ENCODE results near the gene RMND5A. TPM values are rescaled to one million over a fixed set of nuclear protein-coding genes. Genes with fewer than 3 reads are reported as not detected.
"Not testable (repeated sequence)": the region's sequence is repeated elsewhere in the genome, so short reads cannot be mapped to it uniquely, and the experiment has no call there.

The RMND5A gene
- total RNA-seq, 2 experiments from 2014 or later = 56.5 to 57.3 TPM

DNA sequence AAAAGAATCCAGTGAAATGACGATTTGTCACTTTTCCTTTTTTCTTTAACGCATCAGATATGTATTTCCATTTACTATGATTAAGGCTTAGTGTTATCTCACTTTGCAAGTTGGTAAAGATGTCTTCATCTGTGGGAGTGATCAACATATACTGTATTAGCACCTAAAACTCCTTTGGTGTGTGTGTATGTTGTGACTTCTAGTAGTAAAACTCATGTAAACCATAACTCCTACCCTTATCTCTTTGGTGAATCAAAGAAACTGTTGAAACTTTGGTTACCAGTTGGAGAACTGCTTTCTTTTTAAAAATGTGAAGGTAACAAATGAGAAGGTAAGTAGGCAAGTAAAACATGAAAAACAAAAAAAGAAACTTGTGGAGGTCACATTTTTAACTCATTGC lies 5.6 kb downstream of the RMND5A start:
- intact Hi-C loops (cut with micrococcal nuclease); H3K4me3 Mint-ChIP-seq; POLR2A ChIA-PET; H3K27me3 Mint-ChIP-seq; H3K4me1 Mint-ChIP-seq (ENCODE audit: low read depth); H3K9me3 Mint-ChIP-seq; ATAC-seq; CTCF ChIA-PET; H3K27ac Mint-ChIP-seq; DNase-seq; H3K36me3 Mint-ChIP-seq (ENCODE audit: low read depth): not testable (repeated sequence)

DNA sequence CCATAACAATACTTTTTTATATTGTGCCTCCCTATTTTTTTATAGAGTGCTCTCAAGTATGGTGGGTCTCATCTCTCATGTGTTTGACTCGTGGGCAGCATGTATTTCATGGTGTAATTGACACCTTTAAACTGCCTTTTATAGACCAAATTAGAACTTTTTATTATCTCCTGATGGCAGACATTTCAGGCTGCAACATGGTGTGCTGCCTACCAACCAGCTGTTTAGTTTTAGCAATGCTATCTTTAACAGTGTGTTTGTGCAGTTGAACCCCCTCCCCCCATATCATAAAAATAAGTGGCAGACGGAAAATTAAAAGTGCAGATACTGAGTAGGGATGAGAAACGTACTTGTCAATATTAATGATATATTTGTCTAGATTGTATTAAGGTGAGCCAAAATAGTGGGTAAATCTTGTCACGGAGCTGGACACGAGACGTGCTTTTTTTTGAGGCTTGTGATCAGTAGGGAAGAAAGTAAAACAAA lies 12.0 kb downstream of the RMND5A start:
- POLR2A ChIA-PET; H3K4me3 Mint-ChIP-seq; H3K9me3 Mint-ChIP-seq; CTCF ChIA-PET; H3K36me3 Mint-ChIP-seq (ENCODE audit: low read depth); H3K27me3 Mint-ChIP-seq; intact Hi-C loops (cut with micrococcal nuclease); DNase-seq; ATAC-seq; H3K4me1 Mint-ChIP-seq (ENCODE audit: low read depth); H3K27ac Mint-ChIP-seq: not testable (repeated sequence)

DNA sequence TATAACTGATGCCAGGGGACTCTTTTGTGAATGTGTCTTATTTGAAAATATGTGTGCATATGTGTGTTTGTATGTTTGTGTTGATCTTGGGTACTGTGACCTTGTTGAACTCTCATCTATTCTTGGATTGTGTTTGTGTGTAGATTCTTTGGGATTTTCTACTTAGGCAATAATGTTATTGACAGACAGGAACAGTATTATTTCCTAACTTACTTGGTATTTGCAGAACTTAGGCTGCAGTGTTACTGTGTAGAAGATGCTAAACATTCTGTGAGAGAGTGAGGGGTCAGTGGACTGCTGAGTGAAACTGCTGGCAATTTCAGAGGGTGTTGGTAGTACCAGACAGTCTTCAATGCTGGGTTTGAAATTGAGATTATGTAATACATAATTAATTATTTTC lies 12.7 kb downstream of the RMND5A start:
- intact Hi-C loops (cut with micrococcal nuclease); H3K9me3 Mint-ChIP-seq; H3K4me3 Mint-ChIP-seq; CTCF ChIA-PET; H3K27ac Mint-ChIP-seq; H3K36me3 Mint-ChIP-seq (ENCODE audit: low read depth); H3K4me1 Mint-ChIP-seq (ENCODE audit: low read depth); ATAC-seq; DNase-seq; POLR2A ChIA-PET; H3K27me3 Mint-ChIP-seq: not testable (repeated sequence)

DNA sequence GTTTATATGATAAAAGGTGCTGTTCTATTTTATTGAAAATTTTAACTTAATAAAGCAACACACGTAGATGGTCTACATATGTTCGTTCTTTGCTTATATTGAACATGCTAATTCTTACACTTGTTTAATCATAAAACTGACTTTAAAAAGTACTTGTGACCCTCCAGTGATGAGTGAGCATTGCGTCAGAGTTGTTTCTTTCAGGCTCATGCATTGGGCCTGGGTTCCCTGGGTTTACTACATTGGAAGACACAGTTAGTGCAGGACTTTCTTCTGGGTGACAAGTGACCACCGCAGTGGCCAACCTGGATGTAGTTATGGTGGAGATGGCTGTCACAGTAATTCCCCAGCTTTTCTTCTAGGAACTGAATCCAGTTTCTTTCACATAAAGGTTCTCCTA lies 13.4 kb downstream of the RMND5A start:
- CTCF ChIA-PET; H3K27me3 Mint-ChIP-seq; ATAC-seq; H3K27ac Mint-ChIP-seq; H3K36me3 Mint-ChIP-seq (ENCODE audit: low read depth); H3K4me1 Mint-ChIP-seq (ENCODE audit: low read depth); H3K9me3 Mint-ChIP-seq; DNase-seq; H3K4me3 Mint-ChIP-seq; intact Hi-C loops (cut with micrococcal nuclease); POLR2A ChIA-PET: not testable (repeated sequence)

DNA sequence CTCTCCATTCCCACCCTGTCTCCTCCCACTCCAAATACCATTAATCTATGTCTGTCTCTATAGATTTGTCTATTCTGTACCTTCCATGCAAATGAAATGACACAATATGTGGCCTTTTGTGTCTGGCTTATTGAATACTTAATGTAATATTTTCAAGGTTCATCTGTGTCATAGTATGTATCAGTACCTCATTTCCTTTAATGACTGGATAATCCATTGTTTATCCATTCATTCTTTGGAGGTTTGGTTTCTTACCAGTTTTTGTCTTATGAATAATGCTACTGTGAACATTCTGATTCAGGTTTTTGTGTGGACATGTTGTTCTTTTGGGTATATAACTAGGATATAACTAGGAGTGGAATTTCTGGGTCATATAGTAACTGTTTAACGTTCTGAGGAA lies 14.8 kb downstream of the RMND5A start:
- ATAC-seq = peak; percentile 24
- H3K27ac Mint-ChIP-seq; H3K4me1 Mint-ChIP-seq (ENCODE audit: low read depth); H3K36me3 Mint-ChIP-seq (ENCODE audit: low read depth); POLR2A ChIA-PET; intact Hi-C loops (cut with micrococcal nuclease); DNase-seq; H3K4me3 Mint-ChIP-seq; H3K9me3 Mint-ChIP-seq; H3K27me3 Mint-ChIP-seq; CTCF ChIA-PET: not testable (repeated sequence)

DNA sequence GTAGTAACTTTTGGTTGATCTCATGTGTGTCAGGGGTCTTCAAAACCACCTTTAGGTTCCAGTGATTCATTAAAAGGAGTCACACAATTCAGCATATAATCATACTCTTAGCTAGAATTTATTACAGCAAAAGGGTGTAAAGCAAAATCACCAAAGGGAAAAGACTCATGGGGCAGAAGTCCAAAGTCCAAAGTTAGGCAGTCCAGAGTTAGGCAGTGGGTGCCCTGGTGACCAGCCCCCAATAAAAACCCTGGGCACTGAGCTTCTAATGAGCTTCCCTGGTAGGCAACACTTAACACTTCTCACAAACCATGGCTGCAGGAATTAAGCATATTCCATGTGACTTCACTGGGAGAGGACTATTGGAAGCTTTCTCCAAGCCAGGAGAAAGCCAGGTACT lies 19.4 kb downstream of the RMND5A start:
- H3K27ac Mint-ChIP-seq; H3K9me3 Mint-ChIP-seq; intact Hi-C loops (cut with micrococcal nuclease); H3K4me1 Mint-ChIP-seq (ENCODE audit: low read depth); CTCF ChIA-PET; POLR2A ChIA-PET; ATAC-seq; H3K27me3 Mint-ChIP-seq; DNase-seq; H3K4me3 Mint-ChIP-seq: not testable (repeated sequence)
- peaks cover 12% of the 10 kb centered on the region for H3K36me3 Mint-ChIP-seq (ENCODE audit: low read depth)

DNA sequence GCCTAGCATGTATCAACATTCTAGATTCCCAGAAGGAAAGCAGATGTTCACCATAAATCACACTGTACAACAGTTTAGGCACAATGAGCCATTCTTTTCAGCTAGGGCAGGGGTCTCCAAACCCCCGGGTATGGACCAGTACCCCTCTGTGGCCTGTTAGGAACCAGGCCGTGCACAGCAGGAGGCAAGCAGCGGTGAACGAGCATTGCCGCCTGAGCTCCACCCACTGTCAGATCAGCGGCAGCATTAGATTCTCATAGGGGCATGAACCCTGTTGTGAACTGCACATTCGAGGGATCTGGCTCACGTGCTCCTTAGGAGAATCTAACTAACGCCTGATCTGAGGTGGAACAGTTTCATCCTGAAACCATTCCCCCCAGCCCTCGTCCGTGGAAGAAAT lies 19.8 kb downstream of the RMND5A start:
- ATAC-seq; intact Hi-C loops (cut with micrococcal nuclease); H3K27ac Mint-ChIP-seq; POLR2A ChIA-PET; CTCF ChIA-PET; H3K27me3 Mint-ChIP-seq; H3K4me3 Mint-ChIP-seq; H3K9me3 Mint-ChIP-seq; DNase-seq: not testable (repeated sequence)
- H3K36me3 Mint-ChIP-seq (ENCODE audit: low read depth) = peaks cover 12% of the 10 kb centered on the region
- peaks cover 12% of the 10 kb centered on the region for H3K4me1 Mint-ChIP-seq (ENCODE audit: low read depth)

DNA sequence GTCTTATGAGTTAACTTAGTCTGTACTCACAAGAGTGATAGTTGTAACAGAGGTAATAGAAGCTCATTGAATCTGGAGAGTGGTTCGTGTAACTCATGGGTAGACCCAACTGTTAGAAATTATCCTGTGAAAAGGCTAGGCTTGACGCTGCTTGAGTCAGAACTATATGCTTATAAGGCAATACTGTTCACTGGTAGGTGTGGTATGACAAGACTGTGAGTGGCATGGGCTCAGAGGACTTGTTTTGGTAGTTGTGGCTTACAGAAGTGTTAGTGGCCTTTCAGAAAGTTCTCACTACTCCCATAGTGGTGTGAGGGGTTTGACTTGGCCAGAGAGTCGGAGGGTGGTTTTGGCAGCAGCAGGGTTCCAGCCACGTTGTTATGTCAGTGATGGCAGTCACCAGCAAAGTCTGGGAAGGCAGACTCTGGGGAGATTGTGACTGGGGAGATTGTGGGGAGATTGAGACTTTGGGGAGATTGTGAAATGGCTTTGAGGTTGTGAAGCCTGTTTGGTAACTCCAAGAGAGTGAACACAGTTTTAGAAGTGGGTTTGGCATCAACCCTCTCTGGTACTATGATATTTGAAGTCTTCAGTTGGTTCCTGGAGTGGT lies 21.9 kb downstream of the RMND5A start:
- CTCF ChIA-PET; H3K9me3 Mint-ChIP-seq; POLR2A ChIA-PET; H3K4me3 Mint-ChIP-seq; DNase-seq; H3K27me3 Mint-ChIP-seq; intact Hi-C loops (cut with micrococcal nuclease): not testable (repeated sequence)
- ATAC-seq = peak; percentile 76
- H3K4me1 Mint-ChIP-seq (ENCODE audit: low read depth) = peaks cover 33% of the 10 kb centered on the region
- H3K27ac Mint-ChIP-seq = peak overlapping the region; percentile 73
- peaks cover 22% of the 10 kb centered on the region for H3K36me3 Mint-ChIP-seq (ENCODE audit: low read depth)

DNA sequence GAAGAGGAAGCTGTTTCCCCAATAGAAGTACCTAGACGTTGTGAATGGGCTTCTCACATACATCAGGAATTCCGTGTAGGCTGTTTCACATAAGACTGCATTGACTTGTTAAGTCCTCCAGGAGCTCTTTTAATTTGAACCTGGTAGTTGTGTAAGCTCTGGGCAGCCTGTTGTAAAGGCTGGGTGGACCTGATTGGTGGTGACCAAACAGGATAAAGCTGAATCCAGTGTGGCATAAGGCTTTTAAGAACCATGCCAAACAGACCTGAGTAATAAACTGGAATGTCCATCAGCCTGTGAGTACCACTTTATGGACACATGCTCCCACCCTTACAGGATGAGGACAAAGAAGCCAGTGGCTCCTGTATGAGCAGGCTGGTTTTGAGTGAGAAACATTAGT lies 24.1 kb downstream of the RMND5A start:
- Mint-ChIP-seq H3K4me1 (ENCODE audit: low read depth) (peaks cover 42% of the 10 kb centered on the region), H3K27me3 (no peaks in the 10 kb centered on the region), H3K27ac (no peak overlapping the region), H3K4me3 (no peak overlapping the region), H3K9me3 (no peaks in the 10 kb centered on the region), H3K36me3 (ENCODE audit: low read depth) (peaks cover 34% of the 10 kb centered on the region)
- intact Hi-C loops (cut with micrococcal nuclease) = no loop called here
- ATAC-seq (no peak), DNase-seq (no peak)
- ChIA-PET POLR2A (no interaction called here), CTCF (interaction anchor here (1.1 to 1.3 kb wide), 2 partner anchors 8 to 20 kb away, joined by 3 to 6 read pairs; no protein-coding TSS in a partner anchor)
- TF ChIP-seq, protein P1, sequence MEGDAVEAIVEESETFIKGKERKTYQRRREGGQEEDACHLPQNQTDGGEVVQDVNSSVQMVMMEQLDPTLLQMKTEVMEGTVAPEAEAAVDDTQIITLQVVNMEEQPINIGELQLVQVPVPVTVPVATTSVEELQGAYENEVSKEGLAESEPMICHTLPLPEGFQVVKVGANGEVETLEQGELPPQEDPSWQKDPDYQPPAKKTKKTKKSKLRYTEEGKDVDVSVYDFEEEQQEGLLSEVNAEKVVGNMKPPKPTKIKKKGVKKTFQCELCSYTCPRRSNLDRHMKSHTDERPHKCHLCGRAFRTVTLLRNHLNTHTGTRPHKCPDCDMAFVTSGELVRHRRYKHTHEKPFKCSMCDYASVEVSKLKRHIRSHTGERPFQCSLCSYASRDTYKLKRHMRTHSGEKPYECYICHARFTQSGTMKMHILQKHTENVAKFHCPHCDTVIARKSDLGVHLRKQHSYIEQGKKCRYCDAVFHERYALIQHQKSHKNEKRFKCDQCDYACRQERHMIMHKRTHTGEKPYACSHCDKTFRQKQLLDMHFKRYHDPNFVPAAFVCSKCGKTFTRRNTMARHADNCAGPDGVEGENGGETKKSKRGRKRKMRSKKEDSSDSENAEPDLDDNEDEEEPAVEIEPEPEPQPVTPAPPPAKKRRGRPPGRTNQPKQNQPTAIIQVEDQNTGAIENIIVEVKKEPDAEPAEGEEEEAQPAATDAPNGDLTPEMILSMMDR (IDR thresholded peaks at IDR 0.05) = no peak
